Mucosa of gallbladder (tissue), 1 donor: ENCODE measurements around the gene CHST13. TPM values are rescaled to one million over a fixed set of nuclear protein-coding genes. Genes with fewer than 3 reads are reported as not detected.

ENCODE experiments used
- DNase-seq: peaks from one replicate; pipeline ENCODE4 v3.0.0-alpha.2; 2020; ENCODE audit warnings: low spot score
- total RNA-seq: library from RNA; stranded (reverse); gene quantifications from one replicate; pipeline ENCODE4 v1.2.1, GENCODE V29; 2021
- donor health status: DM: no; HTN: no; CAD: no.

The CHST13 gene
- total RNA-seq, 1 donor from 2014 or later, result 0.29 TPM

- no peak for DNase-seq
Observed at GRCh38 chr3:126488185-126488584, 35.8 kb upstream of the CHST13 start.

- DNase-seq, result no peak
Observed at GRCh38 chr3:126488886-126489569, 34.9 kb upstream of the CHST13 start.

- DNase-seq, result no peak
Observed at GRCh38 chr3:126490619-126491018, 33.3 kb upstream of the CHST13 start.

- DNase-seq, result no peak
Observed at GRCh38 chr3:126491221-126492013, 32.5 kb upstream of the CHST13 start.

GRCh38 chr3:126493051-126493450, 30.9 kb upstream of the CHST13 start:
- no peak for DNase-seq

GRCh38 chr3:126493739-126494138, 30.2 kb upstream of the CHST13 start:
- no peak for DNase-seq

- DNase-seq, result no peak
Observed at GRCh38 chr3:126494204-126494969, 29.6 kb upstream of the CHST13 start.

- no peak for DNase-seq
Observed at GRCh38 chr3:126494970-126495230, 29.1 kb upstream of the CHST13 start.

- no peak for DNase-seq
Observed at GRCh38 chr3:126495786-126496185, 28.2 kb upstream of the CHST13 start.

- DNase-seq, result no peak
Observed at GRCh38 chr3:126496894-126497850, 26.8 kb upstream of the CHST13 start.

GRCh38 chr3:126497956-126498355, 26.0 kb upstream of the CHST13 start:
- DNase-seq, result no peak

- no peak for DNase-seq
Observed at GRCh38 chr3:126498461-126498860, 25.5 kb upstream of the CHST13 start.

GRCh38 chr3:126498929-126499328, 25.0 kb upstream of the CHST13 start:
- no peak for DNase-seq

- DNase-seq, result no peak
Observed at GRCh38 chr3:126499401-126499800, 24.6 kb upstream of the CHST13 start.

GRCh38 chr3:126500016-126500415, 23.9 kb upstream of the CHST13 start:
- DNase-seq, result no peak

- DNase-seq, result no peak
Observed at GRCh38 chr3:126501054-126501453, 22.9 kb upstream of the CHST13 start.

- DNase-seq, result no peak
Observed at GRCh38 chr3:126501736-126502135, 22.2 kb upstream of the CHST13 start.

- DNase-seq, result no peak
Observed at GRCh38 chr3:126502656-126503055, 21.3 kb upstream of the CHST13 start.

GRCh38 chr3:126503701-126504100, 20.3 kb upstream of the CHST13 start:
- no peak for DNase-seq

GRCh38 chr3:126507886-126508285, 16.1 kb upstream of the CHST13 start:
- DNase-seq, result no peak

GRCh38 chr3:126508564-126508964, 15.4 kb upstream of the CHST13 start:
- DNase-seq, result no peak
